NT2/D1 (cell line): ENCODE measurements around the gene APOL6.
"Not testable (repeated sequence)": the region's sequence is repeated elsewhere in the genome, so short reads cannot be mapped to it uniquely, and the experiment has no call there.

Source experiments
- DNase-seq: peaks from one replicate; pipeline ENCODE4 v3.0.0-alpha.2; 2011; ENCODE audit warnings: low read depth, low spot score
- H3K27me3 ChIP-seq: 2 replicates; pipeline ENCODE4 v1.6.0; 2011; ENCODE audit warnings: mild to moderate bottlenecking; ENCODE audit not compliant: insufficient read length, insufficient read depth
- H3K36me3 ChIP-seq: 2 replicates; pipeline ENCODE4 v1.6.1; 2011; ENCODE audit warnings: mild to moderate bottlenecking, low read length, mixed read lengths; ENCODE audit not compliant: insufficient read depth, insufficient read length
- H3K4me1 ChIP-seq: 2 replicates; pipeline ENCODE4 v1.5.1; 2011; ENCODE audit not compliant: insufficient read depth, insufficient read length
- H3K4me3 ChIP-seq: 2 replicates; pipeline ENCODE4 v1.5.1; 2011; ENCODE audit warnings: low read depth; ENCODE audit not compliant: insufficient read length
- H3K9ac ChIP-seq: 2 replicates; pipeline ENCODE4 v1.6.0; 2011; ENCODE audit warnings: low read depth; ENCODE audit not compliant: insufficient read length
- H3K9me3 ChIP-seq: 2 replicates; pipeline ENCODE4 v1.5.1; 2011; ENCODE audit warnings: mild to moderate bottlenecking, low read length; ENCODE audit not compliant: insufficient read depth
- SUZ12 ChIP-seq: IDR thresholded peaks from 2 replicates; pipeline ENCODE4 v1.6.1; 2011; ENCODE audit not compliant: insufficient read length, insufficient read depth; ENCODE audit errors: extremely low read depth
- YY1 ChIP-seq: IDR thresholded peaks from 2 replicates; pipeline ENCODE4 v1.6.1; 2011; ENCODE audit not compliant: insufficient read length, insufficient read depth
- ZNF274 ChIP-seq: IDR thresholded peaks from 2 replicates; pipeline ENCODE4 v1.6.1; 2011; ENCODE audit warnings: mild to moderate bottlenecking, low read depth, low read length

APOL6 gene

DNA sequence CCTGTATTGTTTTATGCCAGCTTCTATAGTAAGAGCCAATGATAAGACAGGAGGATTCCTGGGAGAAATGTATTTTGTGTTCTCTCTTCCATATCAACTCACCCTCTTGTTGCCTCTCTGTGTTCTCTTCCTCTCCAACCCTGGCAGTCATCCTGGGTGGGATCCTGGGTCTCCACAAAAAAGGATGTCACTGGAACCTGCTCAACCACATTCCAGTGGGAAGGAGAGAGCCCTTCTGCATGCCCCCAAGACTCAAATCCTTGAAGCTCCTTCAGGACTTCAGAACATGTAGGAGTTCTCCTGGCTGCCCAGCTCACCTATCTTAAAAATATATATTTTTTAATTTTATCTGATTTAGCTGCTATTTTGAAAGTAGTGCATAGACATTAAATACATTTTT is 26.1 kb downstream of the APOL6 start:
- Histone ChIP-seq H3K4me1 (no peaks in the 10 kb centered on the region), H3K9ac (no peak overlapping the region), H3K9me3 (peaks cover 39% of the 10 kb centered on the region), H3K36me3 (no peaks in the 10 kb centered on the region), H3K27me3 (no peaks in the 10 kb centered on the region), H3K4me3 (no peak overlapping the region)
- DNase-seq = no peak
- no peak for TF ChIP-seq ZNF274
- no peak for TF ChIP-seq YY1
- TF ChIP-seq SUZ12 = no peak

DNA sequence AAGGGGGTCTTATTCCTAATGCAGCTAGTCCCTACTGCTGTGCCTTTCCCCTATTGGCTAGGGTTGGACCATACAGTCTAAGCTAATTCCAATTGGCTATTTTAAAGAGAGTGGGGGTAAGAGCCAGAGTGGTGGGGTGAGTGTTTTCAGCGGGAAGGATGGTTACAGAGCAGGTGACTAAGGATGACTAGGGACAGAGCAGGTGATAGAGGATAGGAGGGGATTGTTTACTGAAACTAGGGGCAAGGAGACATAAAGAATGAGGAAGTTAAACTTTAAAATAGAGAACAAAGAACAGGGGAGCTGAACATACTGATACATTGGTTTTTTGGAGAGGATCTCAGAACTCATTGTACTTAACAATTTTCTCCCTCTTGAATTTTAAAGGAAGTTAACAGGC is 27.8 kb downstream of the APOL6 start:
- H3K36me3 ChIP-seq, H3K4me1 ChIP-seq, H3K4me3 ChIP-seq, DNase-seq, H3K9ac ChIP-seq, H3K27me3 ChIP-seq: not testable (repeated sequence)
- peaks cover 40% of the 10 kb centered on the region for H3K9me3 ChIP-seq

DNA sequence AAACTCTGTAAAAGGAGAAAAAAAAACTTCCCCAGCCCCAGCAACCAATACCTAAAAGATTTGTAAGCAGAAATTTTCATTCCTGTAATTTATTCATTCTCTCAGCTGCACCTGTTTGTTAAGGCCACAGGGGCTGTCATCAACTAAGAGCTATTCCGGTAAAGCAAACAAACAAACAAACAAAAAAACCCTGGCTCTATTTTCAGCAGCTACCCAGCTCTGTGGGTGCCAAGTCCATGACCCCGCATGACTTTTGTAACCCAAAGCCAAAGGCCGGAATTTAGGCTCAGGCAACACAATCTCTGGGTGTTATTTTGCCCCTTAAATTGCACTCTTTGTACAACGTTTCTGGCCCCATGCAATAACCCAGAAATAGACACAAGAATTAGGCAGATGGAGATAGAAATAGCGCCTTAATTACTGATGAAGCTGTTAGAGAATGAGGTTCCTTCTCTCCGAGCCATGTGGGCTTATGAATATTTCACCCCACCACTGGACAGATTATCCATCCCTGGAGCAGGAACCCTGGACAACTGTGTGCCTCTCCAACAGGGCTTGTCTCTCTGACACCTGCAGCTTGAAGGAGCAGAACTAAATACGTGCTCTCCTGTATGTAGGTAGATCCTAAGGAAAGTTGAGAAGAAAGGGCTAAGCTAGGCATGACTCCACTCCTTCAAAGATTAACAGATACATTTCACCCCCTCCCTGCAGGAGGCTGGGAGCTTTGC is 29.4 kb downstream of the APOL6 start:
- H3K4me1 ChIP-seq = no peaks in the 10 kb centered on the region
- no peak for TF ChIP-seq YY1
- no peak for TF ChIP-seq SUZ12
- no peak for TF ChIP-seq ZNF274
- peaks cover 41% of the 10 kb centered on the region for H3K9me3 ChIP-seq
- no peak for DNase-seq
- H3K27me3 ChIP-seq = no peaks in the 10 kb centered on the region
- no peak overlapping the region for H3K4me3 ChIP-seq
- no peaks in the 10 kb centered on the region for H3K36me3 ChIP-seq
- H3K9ac ChIP-seq = no peak overlapping the region

DNA sequence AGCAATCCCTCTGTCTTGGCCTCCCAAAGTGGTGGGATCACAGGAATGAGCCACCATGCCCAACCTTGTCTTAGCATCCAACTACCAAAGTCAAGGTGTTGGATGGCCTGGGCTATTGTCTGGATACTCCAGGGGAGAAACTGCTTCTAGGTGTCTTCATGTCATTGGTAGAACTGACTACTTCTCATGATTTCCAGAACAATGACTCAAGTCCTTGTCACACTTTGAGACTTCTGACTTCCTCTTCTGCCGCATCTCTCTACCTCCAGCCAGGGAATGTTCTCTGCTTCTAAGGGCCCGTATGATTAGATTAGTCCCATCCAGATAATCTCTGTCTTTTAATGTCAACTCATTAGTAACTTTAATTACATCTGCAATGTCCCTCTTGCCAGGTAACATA is 30.6 kb downstream of the APOL6 start:
- no peak for TF ChIP-seq SUZ12
- no peak for DNase-seq
- Histone ChIP-seq H3K4me3 (no peak overlapping the region), H3K9me3 (peaks cover 34% of the 10 kb centered on the region), H3K36me3 (no peaks in the 10 kb centered on the region), H3K27me3 (no peaks in the 10 kb centered on the region), H3K9ac (no peak overlapping the region), H3K4me1 (no peaks in the 10 kb centered on the region)

DNA sequence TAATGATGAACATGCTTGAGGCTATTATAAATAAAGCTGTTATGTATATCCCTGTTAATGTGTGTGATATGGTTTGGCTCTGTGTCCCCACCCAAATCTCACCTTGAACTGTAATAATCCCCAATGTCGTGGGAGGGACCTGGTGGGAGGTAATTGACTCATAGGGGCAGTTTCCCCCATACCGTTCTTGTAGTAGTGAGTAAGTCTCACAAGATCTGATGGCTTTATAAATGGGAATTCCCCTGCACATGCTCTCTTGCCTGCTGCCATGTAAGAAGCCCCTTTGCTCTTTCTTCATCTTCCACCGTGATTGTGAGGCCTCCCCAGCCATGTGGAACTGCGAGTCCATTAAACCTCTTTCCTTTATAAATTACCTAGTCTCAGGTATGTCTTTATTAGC is 31.2 kb downstream of the APOL6 start:
- peaks cover 34% of the 10 kb centered on the region for H3K9me3 ChIP-seq
- H3K36me3 ChIP-seq, H3K4me1 ChIP-seq, DNase-seq, H3K9ac ChIP-seq, H3K27me3 ChIP-seq, H3K4me3 ChIP-seq: not testable (repeated sequence)

DNA sequence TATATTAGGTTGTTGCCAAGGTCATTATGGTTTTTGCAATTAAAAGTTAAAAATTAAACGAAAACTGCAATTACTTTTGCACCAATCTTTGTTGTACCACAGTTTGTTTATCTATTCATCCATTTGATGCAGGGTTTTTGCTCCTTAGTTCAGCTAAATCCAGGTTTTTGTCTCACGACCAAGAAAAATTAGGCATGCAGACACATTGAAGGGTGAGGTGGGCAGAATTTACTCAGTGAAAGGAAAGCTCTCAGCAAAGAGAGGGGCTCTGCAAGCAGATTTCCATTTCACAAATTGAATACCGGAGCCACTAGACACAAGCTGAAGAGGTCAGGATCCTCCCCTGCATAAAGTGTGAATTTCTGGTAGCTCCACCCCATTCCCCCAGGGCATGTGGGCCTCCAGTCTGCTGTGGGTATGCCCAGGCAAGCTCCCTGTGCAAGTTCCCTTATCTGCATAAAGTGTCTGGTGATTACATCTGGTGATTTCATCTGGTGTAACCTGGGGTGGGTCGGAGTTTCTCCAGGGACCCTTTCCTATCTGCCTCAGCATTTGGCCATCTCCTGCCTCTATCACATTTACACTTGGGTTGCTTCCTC is 33.3 kb downstream of the APOL6 start:
- Histone ChIP-seq H3K9ac (no peak overlapping the region), H3K36me3 (no peaks in the 10 kb centered on the region), H3K4me3 (no peak overlapping the region), H3K27me3 (no peaks in the 10 kb centered on the region), H3K9me3 (peaks cover 18% of the 10 kb centered on the region), H3K4me1 (no peaks in the 10 kb centered on the region)
- DNase-seq = no peak
- TF ChIP-seq ZNF274 (no peak), YY1 (no peak), SUZ12 (no peak)

DNA sequence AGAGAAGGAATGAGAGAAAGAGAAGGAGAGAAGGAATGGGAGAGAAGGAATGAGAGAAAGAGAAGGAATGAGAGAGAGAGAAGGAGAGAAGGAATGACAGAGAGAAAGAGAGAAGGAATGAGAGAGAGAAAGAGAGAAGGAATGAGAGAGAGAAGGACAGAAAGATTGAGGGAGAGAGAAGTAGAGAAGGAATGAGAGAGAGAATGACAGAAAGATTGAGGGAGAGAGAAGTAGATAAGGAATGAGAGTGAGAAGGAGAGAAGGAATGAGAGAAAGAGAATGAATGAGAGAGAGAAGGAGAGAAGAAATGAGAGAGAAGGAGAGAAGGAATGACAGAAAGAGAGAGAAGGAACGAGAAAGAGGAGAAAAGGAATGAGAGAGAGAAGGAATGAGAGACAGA is 35.3 kb downstream of the APOL6 start:
- Histone ChIP-seq H3K36me3 (no peaks in the 10 kb centered on the region), H3K9me3 (peaks cover 18% of the 10 kb centered on the region), H3K4me1 (no peaks in the 10 kb centered on the region), H3K9ac (no peak overlapping the region), H3K4me3 (no peak overlapping the region), H3K27me3 (no peaks in the 10 kb centered on the region)
- no peak for TF ChIP-seq SUZ12
- TF ChIP-seq YY1 = no peak
- TF ChIP-seq ZNF274 = no peak
- no peak for DNase-seq

DNA sequence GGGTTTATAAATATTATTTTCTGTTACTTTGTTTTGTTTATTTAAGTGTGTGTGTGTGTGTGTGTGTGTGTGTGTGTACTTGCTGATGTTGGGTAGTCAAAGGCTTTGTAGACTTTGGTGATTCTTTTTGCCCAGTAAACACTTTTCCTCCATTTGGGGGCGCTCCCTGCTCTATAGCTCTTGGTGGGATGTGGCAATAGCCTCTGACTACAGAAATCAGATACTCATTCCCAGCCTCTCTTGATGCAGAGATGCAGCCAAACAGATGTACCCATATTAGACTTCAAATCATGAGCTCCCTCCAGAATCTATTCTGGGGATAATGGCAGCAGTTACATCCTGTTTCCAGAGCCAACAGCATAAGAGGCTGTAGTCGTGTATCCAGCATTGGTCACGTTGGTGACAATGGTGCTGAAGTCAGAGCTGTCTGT is 36.0 kb downstream of the APOL6 start:
- no peaks in the 10 kb centered on the region for H3K4me1 ChIP-seq
- no peaks in the 10 kb centered on the region for H3K27me3 ChIP-seq
- no peaks in the 10 kb centered on the region for H3K36me3 ChIP-seq
- H3K9me3 ChIP-seq = peaks cover 18% of the 10 kb centered on the region
- no peak for TF ChIP-seq SUZ12
- TF ChIP-seq YY1 = no peak
- TF ChIP-seq ZNF274 = no peak
- DNase-seq = no peak
- no peak overlapping the region for H3K9ac ChIP-seq
- H3K4me3 ChIP-seq = no peak overlapping the region
